Endothelial cell of umbilical vein (primary cell): ENCODE data around the gene CENPN. TPM values are rescaled to one million over a fixed set of nuclear protein-coding genes. Genes with fewer than 3 reads are reported as not detected.

Experiments
- BruUV-seq: library from RNA; stranded (reverse); fragments of 400-500 nt; replicated peaks from 2 replicates; lab custom pipeline; 2021; lab: Mats Ljungman, UMichigan
- CTCF ChIA-PET: fragments of 300-600, 350-600 bp; sonication (Branson Sonifier 250); formaldehyde crosslinking; loops from one replicate; lab custom pipeline; 2021; ENCODE audit warnings: antibody characterized with exemption, inconsistent platforms; lab: Charles Lee
- POLR2A ChIA-PET: fragments of 300-600, 350-600 bp; sonication (Branson Sonifier 250); formaldehyde crosslinking; loops from one replicate; lab custom pipeline; 2021; ENCODE audit warnings: antibody characterized with exemption, inconsistent platforms; lab: Charles Lee
- DNase-seq: peaks from one replicate; pipeline ENCODE4 v3.0.0-alpha.2; 2011; ENCODE audit warnings: low read depth, low spot score
- FAIRE-seq: peaks from 2 replicates; lab custom pipeline; 2011; peaks lifted over from hg19 to GRCh38; lab: Jason Lieb, UNC
- H2AFZ ChIP-seq: 2 replicates; pipeline ENCODE4 v1.6.0; 2012; ENCODE audit warnings: low read depth, low read length, control low read depth, inconsistent platforms
- H3K27ac ChIP-seq: 2 replicates; pipeline ENCODE4 v1.5.1; 2011; ENCODE audit warnings: low read depth, mild to moderate bottlenecking, control low read depth, low read length, moderate library complexity; ENCODE audit not compliant: insufficient read depth
- H3K27me3 ChIP-seq, 2 experiments: 2 replicates each; pipeline versions ENCODE4 v1.6.0 to v1.6.1; 2011; ENCODE audit warnings: low read length in 2 of 2, mixed read lengths in 1 of 2; ENCODE audit not compliant: control insufficient read depth in 2 of 2, insufficient read depth in 2 of 2
- H3K36me3 ChIP-seq, 2 experiments: 2 replicates in 1 of 2; 3 replicates in 1 of 2; pipeline ENCODE4 v1.5.1; 2011; ENCODE audit warnings: low read length in 2 of 2, mild to moderate bottlenecking in 1 of 2, moderate library complexity in 1 of 2; ENCODE audit not compliant: control insufficient read depth in 2 of 2, insufficient read depth in 2 of 2; ENCODE audit errors: extremely low read depth in 1 of 2
- H3K4me1 ChIP-seq: 3 replicates; pipeline ENCODE4 v1.5.1; 2011; ENCODE audit warnings: mild to moderate bottlenecking, low read length; ENCODE audit not compliant: control insufficient read depth, insufficient read depth; ENCODE audit errors: extremely low read depth
- H3K4me2 ChIP-seq: 2 replicates; pipeline ENCODE4 v1.6.1; 2011; ENCODE audit warnings: low read length, control low read depth, mixed read lengths; ENCODE audit not compliant: insufficient read depth
- H3K4me3 ChIP-seq, 3 experiments: fragments of 200-600 bp in 1 of 3; sonication (generic), shearing (Covaris generic) in 1 of 3; replicated peaks in 1 of 3; 2 replicates each; pipeline ENCODE4 v1.5.1; 2011 to 2016; ENCODE audit warnings: control low read depth in 3 of 3, low read length in 3 of 3, mild to moderate bottlenecking in 2 of 3, inconsistent platforms in 1 of 3, low read depth in 1 of 3, moderate library complexity in 1 of 3; ENCODE audit not compliant: insufficient read depth in 1 of 3
- H3K79me2 ChIP-seq: 2 replicates; pipeline ENCODE4 v1.6.0; 2012; ENCODE audit warnings: low read length, inconsistent platforms; ENCODE audit not compliant: control insufficient read depth, insufficient read depth
- H3K9ac ChIP-seq: replicated peaks from 2 replicates; pipeline ENCODE3; 2011; ENCODE audit warnings: low read length, control low read depth; ENCODE audit not compliant: insufficient read depth; ENCODE audit errors: extremely low read depth
- H3K9me1 ChIP-seq: replicated peaks from 3 replicates; pipeline ENCODE4 v1.6.0; 2011; ENCODE audit warnings: mild to moderate bottlenecking, low read length; ENCODE audit not compliant: control insufficient read depth, insufficient read depth; ENCODE audit errors: extremely low read depth
- H3K9me3 ChIP-seq: replicated peaks from 2 replicates; pipeline ENCODE4 v1.5.1; 2012; ENCODE audit warnings: low read length, inconsistent platforms; ENCODE audit not compliant: control insufficient read depth, insufficient read depth
- H4K20me1 ChIP-seq: replicated peaks from 2 replicates; pipeline ENCODE3; 2011; ENCODE audit warnings: mild to moderate bottlenecking, low read length; ENCODE audit not compliant: control insufficient read depth, insufficient read depth; ENCODE audit errors: extremely low read depth
- EZH2 ChIP-seq: IDR thresholded peaks from 2 replicates; pipeline ENCODE4 v1.6.1; 2012; ENCODE audit warnings: borderline replicate concordance, low read depth, mild to moderate bottlenecking, moderate library complexity, low read length, inconsistent platforms; ENCODE audit not compliant: severe bottlenecking
- FOS ChIP-seq: IDR thresholded peaks from 2 replicates; pipeline ENCODE4 v1.6.1; 2011; ENCODE audit warnings: mild to moderate bottlenecking, low read length, moderate library complexity, borderline replicate concordance; ENCODE audit not compliant: insufficient read depth
- GATA2 ChIP-seq: IDR thresholded peaks from 2 replicates; pipeline ENCODE4 v1.7.0; 2011; ENCODE audit warnings: low read depth, mild to moderate bottlenecking, moderate library complexity, mixed read lengths, low read length; ENCODE audit not compliant: insufficient read length, insufficient read depth
- JUN ChIP-seq: IDR thresholded peaks from 2 replicates; pipeline ENCODE4 v1.6.1; 2011; ENCODE audit warnings: borderline replicate concordance, low read depth; ENCODE audit not compliant: insufficient read length, insufficient read depth
- MYC ChIP-seq: IDR thresholded peaks from one replicate; pipeline ENCODE4 v1.6.1; 2011; ENCODE audit warnings: mild to moderate bottlenecking, low read depth, low read length
- POLR2A ChIP-seq: IDR thresholded peaks from 2 replicates; pipeline ENCODE4 v1.6.1; 2012; ENCODE audit warnings: low read depth, mild to moderate bottlenecking, control low read depth, low read length
- POLR2AphosphoS5 ChIP-seq: IDR thresholded peaks from 2 replicates; pipeline ENCODE4 v1.6.1; 2012; ENCODE audit warnings: low read depth, mild to moderate bottlenecking, control low read depth, low read length, moderate library complexity; ENCODE audit not compliant: insufficient read depth
- dilution Hi-C: fragments of 300-500 bp; cut with MboI; formaldehyde crosslinking; loops from one replicate; pipeline ENCODE4 v1.15.0; 2019; ENCODE audit warnings: low sequenced_read_pairs; ENCODE audit not compliant: extremely low pct_ligation_motif_present
- intact Hi-C: fragments of 100-400 bp; cut with micrococcal nuclease; formaldehyde crosslinking; loops from one replicate; pipeline ENCODE4 v1.10.0; 2022
- polyA plus RNA-seq, 4 experiments: library from polyadenylated mRNA; depleted of rRNA in 3 of 4; stranded (reverse) in 3 of 4; unstranded in 1 of 4; fragments of >200 nt; gene quantifications; 2 replicates each; pipeline versions ENCODE4 v1.2.1 to v1.2.3, GENCODE V29; 2011 to 2012; ENCODE audit warnings: missing spikeins in 1 of 4
- total RNA-seq: library from RNA; stranded (reverse); gene quantifications from 2 replicates; pipeline ENCODE4 v1.2.3, GENCODE V29; 2021
- TF ChIP-seq, protein P1 (sequence below), 2 donors: IDR thresholded peaks; 1 replicate in 1 of 2; 2 replicates in 1 of 2; pipeline ENCODE4 v1.5.1; 2011; ENCODE audit warnings: low read length in 2 of 2, mild to moderate bottlenecking in 2 of 2, moderate library complexity in 2 of 2, control low read depth in 1 of 2, inconsistent platforms in 1 of 2, low read depth in 1 of 2; ENCODE audit not compliant: insufficient read depth in 1 of 2; ENCODE audit errors: extremely low read depth in 1 of 2
- TF ChIP-seq, protein P2 (sequence below): IDR thresholded peaks from 2 replicates; pipeline ENCODE4 v1.6.1; 2011; ENCODE audit not compliant: insufficient read depth, insufficient read length

Gene CENPN
- total and polyA plus RNA-seq, 2 donors (not counting 3 experiments of a cell fraction or from before 2014, with no cell fraction given) = 17.6 to 52.4 TPM

DNA sequence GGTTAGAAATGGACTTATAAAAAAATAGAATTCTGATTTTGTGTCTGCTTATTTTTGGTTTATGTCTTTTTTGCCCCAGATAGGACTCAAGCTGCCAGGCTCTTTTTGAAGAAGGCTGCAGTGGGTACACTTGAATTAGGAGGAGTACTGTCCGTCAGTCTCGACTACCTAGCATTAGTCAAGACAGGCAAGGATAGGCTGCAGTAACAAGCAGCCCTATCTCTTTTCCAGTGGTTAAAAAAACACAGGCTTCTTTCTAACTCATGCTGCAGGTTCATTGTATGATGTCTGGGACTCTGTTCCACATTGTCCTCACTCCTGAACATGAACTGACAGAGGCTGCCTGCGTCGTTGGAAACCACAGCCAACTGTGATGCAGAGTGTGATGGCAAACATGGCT, 62.0 kb downstream of the CENPN start:
- H3K4me3 ChIP-seq = no peak overlapping the region
- CTCF ChIA-PET = no interaction called here
- POLR2A ChIA-PET = no interaction called here
- TF ChIP-seq, protein P1, sequence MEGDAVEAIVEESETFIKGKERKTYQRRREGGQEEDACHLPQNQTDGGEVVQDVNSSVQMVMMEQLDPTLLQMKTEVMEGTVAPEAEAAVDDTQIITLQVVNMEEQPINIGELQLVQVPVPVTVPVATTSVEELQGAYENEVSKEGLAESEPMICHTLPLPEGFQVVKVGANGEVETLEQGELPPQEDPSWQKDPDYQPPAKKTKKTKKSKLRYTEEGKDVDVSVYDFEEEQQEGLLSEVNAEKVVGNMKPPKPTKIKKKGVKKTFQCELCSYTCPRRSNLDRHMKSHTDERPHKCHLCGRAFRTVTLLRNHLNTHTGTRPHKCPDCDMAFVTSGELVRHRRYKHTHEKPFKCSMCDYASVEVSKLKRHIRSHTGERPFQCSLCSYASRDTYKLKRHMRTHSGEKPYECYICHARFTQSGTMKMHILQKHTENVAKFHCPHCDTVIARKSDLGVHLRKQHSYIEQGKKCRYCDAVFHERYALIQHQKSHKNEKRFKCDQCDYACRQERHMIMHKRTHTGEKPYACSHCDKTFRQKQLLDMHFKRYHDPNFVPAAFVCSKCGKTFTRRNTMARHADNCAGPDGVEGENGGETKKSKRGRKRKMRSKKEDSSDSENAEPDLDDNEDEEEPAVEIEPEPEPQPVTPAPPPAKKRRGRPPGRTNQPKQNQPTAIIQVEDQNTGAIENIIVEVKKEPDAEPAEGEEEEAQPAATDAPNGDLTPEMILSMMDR (IDR thresholded peaks at IDR 0.05; ENCODE audit: extremely low read depth in 1 of 2, insufficient read depth in 1 of 2, low read depth in 1 of 2, low read length in 2 of 2) = no peak
- TF ChIP-seq POLR2AphosphoS5 (no peak), JUN (no peak), FOS (no peak), MYC (no peak), POLR2A (no peak), EZH2 (no peak), GATA2 (no peak)
- TF ChIP-seq, protein P2, sequence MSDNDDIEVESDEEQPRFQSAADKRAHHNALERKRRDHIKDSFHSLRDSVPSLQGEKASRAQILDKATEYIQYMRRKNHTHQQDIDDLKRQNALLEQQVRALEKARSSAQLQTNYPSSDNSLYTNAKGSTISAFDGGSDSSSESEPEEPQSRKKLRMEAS = no peak
- dilution Hi-C loops = no loop called here
- no peaks in the 10 kb centered on the region for H3K79me2 ChIP-seq
- H3K9me3 ChIP-seq = no peaks in the 10 kb centered on the region
- no peaks in the 10 kb centered on the region for H3K4me1 ChIP-seq
- BruUV-seq = no TSS peak
- no peaks in the 10 kb centered on the region for H3K27me3 ChIP-seq
- intact Hi-C loops = no loop called here
- no peak for DNase-seq
- H2AFZ ChIP-seq = no peak overlapping the region
- no peaks in the 10 kb centered on the region for H3K9me1 ChIP-seq
- FAIRE-seq = no peak
- no peak overlapping the region for H3K9ac ChIP-seq
- H3K36me3 ChIP-seq = no peaks in the 10 kb centered on the region
- H3K4me2 ChIP-seq = no peak overlapping the region
- H4K20me1 ChIP-seq = no peaks in the 10 kb centered on the region
- H3K27ac ChIP-seq = no peak overlapping the region
